GM12872 (cell line): ENCODE results near the gene NOL4L.

Experiments used
- TF ChIP-seq, protein P1 (sequence below): IDR thresholded peaks from 3 replicates; pipeline ENCODE4 v1.5.1; 2011; ENCODE audit warnings: low read depth, mild to moderate bottlenecking, low read length, moderate library complexity; ENCODE audit not compliant: insufficient read depth

The NOL4L gene

DNA sequence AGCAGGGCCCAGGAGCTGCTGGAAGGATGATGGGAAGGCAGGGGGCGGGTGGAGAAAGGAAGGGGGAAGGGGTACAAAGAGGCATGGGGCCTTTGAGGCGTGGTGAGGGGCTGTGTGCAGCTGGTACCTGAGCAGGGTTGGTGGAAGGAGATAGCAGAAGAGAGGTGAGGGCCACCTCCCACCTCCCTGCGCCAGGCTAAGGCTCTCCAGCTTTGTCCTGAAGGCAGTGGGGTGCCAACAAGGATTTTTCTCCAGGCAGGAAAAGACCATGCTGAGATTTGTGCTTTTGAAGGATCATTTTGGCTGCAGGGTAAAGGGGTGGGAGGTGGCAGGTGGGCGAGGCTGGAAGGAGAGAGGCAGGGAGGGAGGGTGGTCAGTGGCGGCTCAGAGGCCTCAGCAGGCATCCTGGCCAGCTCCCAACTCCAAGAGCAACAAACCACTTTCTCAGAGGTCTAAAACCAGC, 40.8 kb downstream of the NOL4L start:
- TF ChIP-seq, protein P1, sequence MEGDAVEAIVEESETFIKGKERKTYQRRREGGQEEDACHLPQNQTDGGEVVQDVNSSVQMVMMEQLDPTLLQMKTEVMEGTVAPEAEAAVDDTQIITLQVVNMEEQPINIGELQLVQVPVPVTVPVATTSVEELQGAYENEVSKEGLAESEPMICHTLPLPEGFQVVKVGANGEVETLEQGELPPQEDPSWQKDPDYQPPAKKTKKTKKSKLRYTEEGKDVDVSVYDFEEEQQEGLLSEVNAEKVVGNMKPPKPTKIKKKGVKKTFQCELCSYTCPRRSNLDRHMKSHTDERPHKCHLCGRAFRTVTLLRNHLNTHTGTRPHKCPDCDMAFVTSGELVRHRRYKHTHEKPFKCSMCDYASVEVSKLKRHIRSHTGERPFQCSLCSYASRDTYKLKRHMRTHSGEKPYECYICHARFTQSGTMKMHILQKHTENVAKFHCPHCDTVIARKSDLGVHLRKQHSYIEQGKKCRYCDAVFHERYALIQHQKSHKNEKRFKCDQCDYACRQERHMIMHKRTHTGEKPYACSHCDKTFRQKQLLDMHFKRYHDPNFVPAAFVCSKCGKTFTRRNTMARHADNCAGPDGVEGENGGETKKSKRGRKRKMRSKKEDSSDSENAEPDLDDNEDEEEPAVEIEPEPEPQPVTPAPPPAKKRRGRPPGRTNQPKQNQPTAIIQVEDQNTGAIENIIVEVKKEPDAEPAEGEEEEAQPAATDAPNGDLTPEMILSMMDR = no peak

DNA sequence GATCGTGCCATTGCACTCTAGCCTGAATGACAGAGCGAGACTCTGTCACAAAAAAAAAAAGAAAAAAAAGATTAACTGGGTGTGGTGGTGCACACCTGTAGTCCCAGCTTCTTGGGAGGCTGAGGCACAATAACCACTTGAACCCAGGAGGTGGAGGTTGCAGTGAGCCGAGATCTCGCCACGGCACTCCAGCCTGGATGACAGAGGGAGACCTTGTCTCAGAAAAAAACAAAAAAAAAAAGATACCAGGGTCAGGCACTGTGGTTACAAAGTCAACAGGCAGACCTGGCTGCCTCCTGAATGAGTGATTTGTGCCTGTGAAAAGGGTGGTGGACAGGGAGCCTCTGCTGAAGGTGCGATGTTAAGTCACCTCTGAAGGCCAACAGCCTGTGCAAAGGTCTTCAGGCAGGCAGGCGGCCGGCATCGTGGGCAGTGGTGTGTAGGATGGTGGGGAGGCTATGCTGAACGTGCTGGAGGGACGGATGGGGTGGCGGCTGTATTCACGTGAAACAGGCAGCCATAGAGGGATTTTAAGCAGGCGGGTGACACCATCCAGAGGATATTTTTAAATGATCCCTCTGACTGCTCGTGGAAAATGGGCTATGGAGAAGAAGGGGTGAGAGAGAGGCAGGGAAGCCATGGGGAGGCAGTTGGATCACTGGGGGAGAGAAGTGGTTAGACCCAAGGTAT, 41.4 kb downstream of the NOL4L start:
- TF ChIP-seq, protein P1 = no peak

DNA sequence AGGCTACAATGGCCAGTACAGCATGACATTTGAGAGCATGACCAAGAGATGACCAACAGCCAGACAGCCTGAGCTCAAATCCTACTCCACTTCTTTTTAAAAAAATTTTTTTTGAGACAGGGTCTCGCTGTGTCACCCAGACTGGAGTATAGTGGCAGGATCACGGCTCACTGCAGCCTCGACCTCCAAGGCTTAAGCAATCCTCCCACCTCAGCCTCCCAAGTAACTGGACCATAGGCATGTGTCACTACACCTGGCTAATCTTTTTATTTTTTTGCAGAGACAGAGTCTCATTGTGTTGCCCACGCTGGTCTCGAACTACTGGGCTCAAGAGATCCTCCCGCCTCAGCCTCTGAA, 42.9 kb downstream of the NOL4L start:
- TF ChIP-seq, protein P1 = no peak

DNA sequence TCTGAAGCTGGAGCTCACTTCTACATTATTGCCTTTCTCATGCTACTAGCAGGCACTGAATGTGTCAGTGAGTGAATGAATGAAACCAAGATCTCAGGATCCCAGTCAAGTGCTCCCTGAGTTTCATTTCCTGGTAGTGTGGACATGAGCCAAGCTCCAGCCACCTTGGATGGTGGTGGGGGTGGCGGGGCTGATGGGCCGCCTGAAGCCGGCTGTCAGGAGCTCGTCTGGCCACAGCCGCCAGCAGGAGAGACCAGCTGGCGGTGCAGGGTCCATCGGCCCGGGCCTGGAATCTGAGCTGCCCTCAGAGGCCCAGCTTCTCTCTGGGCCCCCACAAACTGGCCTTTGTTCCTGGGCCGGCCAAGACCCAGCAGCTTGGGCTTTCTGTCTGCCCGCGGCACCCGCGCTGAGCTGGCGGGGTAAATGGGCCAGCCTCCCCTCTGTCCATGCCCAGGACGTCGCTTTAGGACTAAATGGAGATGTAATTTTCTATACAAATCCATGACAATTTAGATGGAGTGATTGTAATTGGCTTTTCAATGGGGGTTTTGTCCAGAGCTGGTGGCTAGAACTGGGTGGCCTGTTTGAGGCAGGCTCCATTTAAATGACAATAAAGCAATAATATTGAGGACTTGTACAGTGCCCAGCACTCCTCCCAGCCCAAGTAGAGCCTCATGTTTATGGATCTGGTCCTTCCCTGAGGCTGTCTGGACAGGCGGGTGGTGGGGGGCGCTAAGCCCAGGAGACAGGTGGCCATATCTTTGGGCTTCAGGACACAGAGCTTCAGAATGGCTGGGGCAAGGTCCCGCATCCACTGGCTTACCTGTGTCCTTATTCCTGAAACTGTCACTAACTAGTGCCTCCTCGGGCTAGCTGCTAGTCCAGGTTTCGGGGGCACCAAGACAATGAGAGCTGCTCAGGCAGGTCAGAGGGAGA, 43.5 kb downstream of the NOL4L start:
- TF ChIP-seq, protein P1 = no peak

DNA sequence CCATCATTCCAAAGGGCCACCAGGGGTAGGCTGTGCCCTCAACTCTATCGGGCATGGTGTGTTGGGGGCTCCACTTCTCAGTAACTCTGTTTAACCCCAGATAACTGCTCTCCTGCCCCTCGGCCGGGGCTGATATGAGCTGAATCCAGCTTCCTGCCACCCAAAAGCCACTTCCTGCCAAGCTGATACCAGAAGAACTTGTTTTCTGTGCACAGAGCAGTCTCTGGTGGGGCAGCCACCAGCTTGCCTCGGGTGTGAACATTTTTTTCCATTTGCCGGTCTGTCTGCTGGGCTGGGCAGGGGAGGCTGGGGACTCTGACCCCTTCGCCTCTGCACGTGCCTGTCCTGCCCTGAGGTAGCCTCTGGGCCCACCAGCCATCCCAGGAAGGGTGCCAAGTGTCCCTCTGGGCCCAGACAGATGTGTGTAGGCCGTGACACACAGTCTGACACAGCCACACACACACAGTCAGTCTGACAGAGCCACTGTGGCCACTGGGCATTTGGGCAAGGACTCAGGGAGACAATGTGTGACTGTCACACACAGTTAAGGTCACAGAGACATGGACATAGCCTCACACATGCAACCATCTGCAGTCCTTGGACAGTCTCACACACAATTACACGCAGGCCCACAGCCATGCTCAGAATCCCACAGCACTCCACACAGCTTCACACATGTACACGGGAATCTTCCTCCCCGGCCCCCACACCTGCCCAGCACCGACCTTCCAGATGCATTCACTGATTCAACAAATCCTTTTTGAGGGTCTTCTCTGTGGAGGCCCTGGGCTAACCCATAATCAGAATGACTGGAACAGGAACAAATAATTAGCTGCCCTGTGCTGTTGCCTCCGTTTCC, 45.1 kb downstream of the NOL4L start:
- TF ChIP-seq, protein P1 = no peak

DNA sequence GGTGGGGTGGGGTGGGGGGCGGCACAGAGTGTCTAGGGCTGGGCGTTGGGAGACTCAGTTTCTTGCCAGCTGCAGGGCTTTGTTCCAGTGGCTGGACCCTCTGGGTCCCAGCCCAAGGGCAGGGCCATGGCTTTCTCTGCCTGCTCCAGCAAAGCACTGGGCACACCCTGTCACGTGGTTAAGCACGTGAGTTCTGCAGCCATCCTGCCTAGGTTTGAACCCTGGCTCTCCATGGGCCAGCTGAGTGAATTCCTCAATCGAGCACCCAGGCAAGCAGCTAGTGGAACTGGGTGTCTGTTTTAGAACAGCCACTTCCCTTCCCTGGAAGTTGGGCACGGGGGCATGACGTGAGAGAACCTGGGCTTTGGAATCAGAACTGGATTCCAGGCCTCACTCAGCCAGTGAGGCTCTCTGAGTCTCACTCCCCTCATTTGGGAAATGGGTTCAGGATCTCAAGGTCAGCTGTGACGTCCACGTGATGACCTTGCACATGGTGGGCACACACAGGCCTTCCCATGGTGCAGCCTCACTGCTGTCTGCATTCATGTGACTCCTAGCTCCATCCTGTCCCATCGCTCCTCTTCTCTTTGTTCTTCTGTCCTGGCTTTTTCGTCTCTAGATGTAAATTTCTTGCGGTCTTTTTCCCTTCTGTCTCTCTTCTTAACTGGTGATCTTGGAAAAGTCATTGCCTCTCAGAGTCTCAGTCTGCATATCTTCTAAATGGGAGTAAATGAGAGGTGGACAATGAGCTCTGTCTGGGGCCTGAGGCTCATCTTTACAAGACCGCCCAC, 45.9 kb downstream of the NOL4L start:
- TF ChIP-seq, protein P1 = no peak
